Measurements from ENCODE around the gene CPD. TPM values are rescaled to one million over a fixed set of nuclear protein-coding genes. Genes with fewer than 3 reads are reported as not detected.

The CPD gene
- total RNA-seq, 1 donor from 2014 or later = 51.2 TPM

DNA sequence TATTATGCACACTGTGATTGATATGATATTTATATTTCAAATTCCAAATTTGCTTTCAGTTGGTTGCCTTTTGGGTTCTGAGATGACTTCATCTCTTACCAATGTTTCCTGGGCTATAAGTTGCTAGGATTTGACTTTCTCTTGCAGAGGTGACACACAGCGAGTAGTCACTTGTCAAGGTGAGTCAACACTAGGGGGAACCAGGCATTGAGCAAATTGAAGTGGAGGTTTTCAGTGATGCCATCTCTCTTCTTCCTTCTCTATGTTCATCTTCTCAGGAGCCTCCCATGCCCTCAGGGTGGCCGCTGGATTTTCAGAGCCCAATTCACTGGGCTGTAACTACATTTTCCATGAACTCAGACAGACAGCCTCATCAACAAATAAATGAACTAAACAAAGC, 6.0 kb upstream of the CPD start:
- H4K20me1 ChIP-seq (ENCODE audit: insufficient read depth, low read length) = no peaks in the 10 kb centered on the region
- Mint-ChIP-seq H3K27me3 (ENCODE audit: low read depth, unreplicated experiment) (no peaks in the 10 kb centered on the region), H3K27ac (ENCODE audit: unreplicated experiment) (no peak overlapping the region), H3K36me3 (ENCODE audit: low read depth, unreplicated experiment) (no peaks in the 10 kb centered on the region), H3K4me1 (ENCODE audit: low read depth, unreplicated experiment) (peaks cover 21% of the 10 kb centered on the region), H3K4me3 (ENCODE audit: unreplicated experiment) (no peak overlapping the region), H3K9me3 (ENCODE audit: unreplicated experiment) (no peaks in the 10 kb centered on the region)
- no peaks in the 10 kb centered on the region for H3K27me3 ChIP-seq (ENCODE audit: insufficient read depth, low read length)
- FAIRE-seq = no peak
- no peaks in the 10 kb centered on the region for H3K79me2 ChIP-seq (ENCODE audit: insufficient read depth, low read length)
- no peak overlapping the region for H3K4me2 ChIP-seq (ENCODE audit: low read length)
- H2AFZ ChIP-seq (ENCODE audit: low read depth, low read length) = no peak overlapping the region
- H3K9ac ChIP-seq (ENCODE audit: low read length) = no peak overlapping the region
- no peak overlapping the region for H3K27ac ChIP-seq (ENCODE audit: low read depth, low read length)
- peak; percentile 34 for DNase-seq (ENCODE audit: low read depth)
- no peak overlapping the region for H3K4me3 ChIP-seq (ENCODE audit: insufficient read depth, low read depth, low read length)
- H3K9me3 ChIP-seq (ENCODE audit: insufficient read depth, low read depth, low read length) = no peaks in the 10 kb centered on the region
- H3K36me3 ChIP-seq (ENCODE audit: insufficient read depth, low read length) = no peaks in the 10 kb centered on the region
- H3K4me1 ChIP-seq (ENCODE audit: insufficient read depth, low read length) = peaks cover 6% of the 10 kb centered on the region
- TF ChIP-seq, protein P1, sequence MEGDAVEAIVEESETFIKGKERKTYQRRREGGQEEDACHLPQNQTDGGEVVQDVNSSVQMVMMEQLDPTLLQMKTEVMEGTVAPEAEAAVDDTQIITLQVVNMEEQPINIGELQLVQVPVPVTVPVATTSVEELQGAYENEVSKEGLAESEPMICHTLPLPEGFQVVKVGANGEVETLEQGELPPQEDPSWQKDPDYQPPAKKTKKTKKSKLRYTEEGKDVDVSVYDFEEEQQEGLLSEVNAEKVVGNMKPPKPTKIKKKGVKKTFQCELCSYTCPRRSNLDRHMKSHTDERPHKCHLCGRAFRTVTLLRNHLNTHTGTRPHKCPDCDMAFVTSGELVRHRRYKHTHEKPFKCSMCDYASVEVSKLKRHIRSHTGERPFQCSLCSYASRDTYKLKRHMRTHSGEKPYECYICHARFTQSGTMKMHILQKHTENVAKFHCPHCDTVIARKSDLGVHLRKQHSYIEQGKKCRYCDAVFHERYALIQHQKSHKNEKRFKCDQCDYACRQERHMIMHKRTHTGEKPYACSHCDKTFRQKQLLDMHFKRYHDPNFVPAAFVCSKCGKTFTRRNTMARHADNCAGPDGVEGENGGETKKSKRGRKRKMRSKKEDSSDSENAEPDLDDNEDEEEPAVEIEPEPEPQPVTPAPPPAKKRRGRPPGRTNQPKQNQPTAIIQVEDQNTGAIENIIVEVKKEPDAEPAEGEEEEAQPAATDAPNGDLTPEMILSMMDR (IDR thresholded peaks at IDR 0.05; ENCODE audit: insufficient read depth, low read depth, low read length) = no peak
- TF ChIP-seq EZH2 (IDR thresholded peaks at IDR 0.05; ENCODE audit: insufficient read depth, low read length) = no peak

DNA sequence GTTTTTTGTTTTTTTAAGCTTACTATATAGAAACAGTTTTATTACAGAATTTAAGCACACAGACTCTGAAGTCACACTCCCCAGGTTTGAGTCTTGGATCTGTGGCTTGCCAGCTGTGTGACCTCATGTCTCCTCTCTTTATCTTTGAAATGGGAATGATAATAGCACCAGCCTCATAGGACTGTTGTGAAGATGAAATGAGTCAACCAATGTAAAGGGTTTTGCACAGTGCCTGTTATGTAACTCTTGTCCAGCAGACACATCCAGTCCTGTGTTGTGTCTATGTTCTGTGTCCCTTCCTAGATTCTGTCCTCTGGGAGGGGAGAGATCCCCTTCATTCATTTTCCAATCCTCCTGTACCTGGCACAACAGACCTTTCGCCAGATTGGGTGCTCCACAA, 3.1 kb upstream of the CPD start:
- Histone ChIP-seq H3K9me3 (ENCODE audit: insufficient read depth, low read depth, low read length) (no peaks in the 10 kb centered on the region), H4K20me1 (ENCODE audit: insufficient read depth, low read length) (peaks cover 11% of the 10 kb centered on the region), H2AFZ (ENCODE audit: low read depth, low read length) (no peak overlapping the region), H3K79me2 (ENCODE audit: insufficient read depth, low read length) (peaks cover 15% of the 10 kb centered on the region), H3K27ac (ENCODE audit: low read depth, low read length) (no peak overlapping the region), H3K9ac (ENCODE audit: low read length) (no peak overlapping the region), H3K36me3 (ENCODE audit: insufficient read depth, low read length) (no peaks in the 10 kb centered on the region), H3K4me3 (ENCODE audit: insufficient read depth, low read depth, low read length) (no peak overlapping the region), H3K27me3 (ENCODE audit: insufficient read depth, low read length) (no peaks in the 10 kb centered on the region), H3K4me2 (ENCODE audit: low read length) (no peak overlapping the region), H3K4me1 (ENCODE audit: insufficient read depth, low read length) (peaks cover 17% of the 10 kb centered on the region)
- FAIRE-seq = no peak
- Mint-ChIP-seq H3K4me3 (ENCODE audit: unreplicated experiment) (no peak overlapping the region), H3K36me3 (ENCODE audit: low read depth, unreplicated experiment) (no peaks in the 10 kb centered on the region), H3K4me1 (ENCODE audit: low read depth, unreplicated experiment) (peaks cover 30% of the 10 kb centered on the region), H3K27ac (ENCODE audit: unreplicated experiment) (peak overlapping the region; percentile 30), H3K9me3 (ENCODE audit: unreplicated experiment) (no peaks in the 10 kb centered on the region), H3K27me3 (ENCODE audit: low read depth, unreplicated experiment) (no peaks in the 10 kb centered on the region)
- TF ChIP-seq, protein P1 (IDR thresholded peaks at IDR 0.05; ENCODE audit: insufficient read depth, low read depth, low read length) = no peak
- no peak for TF ChIP-seq EZH2 (IDR thresholded peaks at IDR 0.05; ENCODE audit: insufficient read depth, low read length)
- no peak for DNase-seq (ENCODE audit: low read depth)

DNA sequence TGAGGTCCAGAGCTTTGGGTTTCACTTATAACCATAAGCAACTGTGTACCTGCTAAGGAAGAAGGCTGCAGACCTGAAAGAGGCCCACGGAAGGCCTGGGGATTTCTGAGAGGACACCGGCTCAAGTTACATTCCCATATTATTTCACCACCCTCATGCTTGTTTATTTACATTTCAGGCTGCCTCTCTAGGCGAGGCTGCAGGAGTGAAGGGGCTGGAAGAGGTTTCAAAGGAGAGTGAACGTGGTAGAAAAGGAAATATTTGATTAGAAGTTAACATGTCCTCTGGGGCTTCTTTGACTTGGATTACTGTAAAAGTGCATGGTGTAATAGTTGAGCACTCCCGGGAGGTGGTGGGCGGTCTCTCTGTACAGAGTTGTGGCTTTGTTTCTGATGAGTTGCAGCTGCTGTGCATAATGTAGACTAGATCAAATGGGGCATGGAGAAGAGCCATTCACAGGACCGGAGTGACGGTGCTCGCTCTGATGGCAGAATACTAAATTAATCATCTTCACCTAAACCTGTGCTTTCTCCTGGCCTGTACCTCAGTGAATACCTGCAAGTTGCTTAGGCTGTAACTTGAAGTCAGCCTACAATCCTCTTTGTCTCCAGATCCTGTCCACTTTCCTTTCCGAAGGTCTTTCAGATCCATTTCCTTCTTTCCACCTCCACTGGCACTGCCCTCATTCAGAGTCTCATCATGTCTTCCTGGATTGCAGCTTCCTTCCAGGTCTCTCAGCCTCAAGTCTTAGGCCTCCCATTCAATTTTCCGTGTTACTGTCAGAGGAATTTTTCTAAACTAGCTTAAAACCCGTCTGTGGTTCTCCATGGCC, 1.9 kb upstream of the CPD start:
- no peaks in the 10 kb centered on the region for H3K36me3 Mint-ChIP-seq (ENCODE audit: low read depth, unreplicated experiment)
- peak overlapping the region; percentile 28 for H3K27ac Mint-ChIP-seq (ENCODE audit: unreplicated experiment)
- H3K36me3 ChIP-seq (ENCODE audit: insufficient read depth, low read length) = no peaks in the 10 kb centered on the region
- no peak overlapping the region for H3K9ac ChIP-seq (ENCODE audit: low read length)
- no peaks in the 10 kb centered on the region for H3K9me3 Mint-ChIP-seq (ENCODE audit: unreplicated experiment)
- peak overlapping the region; percentile 49 for H3K4me2 ChIP-seq (ENCODE audit: low read length)
- DNase-seq (ENCODE audit: low read depth) (peak; percentile 70), FAIRE-seq (no peak)
- no peak overlapping the region for H3K27ac ChIP-seq (ENCODE audit: low read depth, low read length)
- H3K79me2 ChIP-seq (ENCODE audit: insufficient read depth, low read length) = peaks cover 27% of the 10 kb centered on the region
- H3K4me3 Mint-ChIP-seq (ENCODE audit: unreplicated experiment) = peak overlapping the region; percentile 11
- H3K27me3 Mint-ChIP-seq (ENCODE audit: low read depth, unreplicated experiment) = no peaks in the 10 kb centered on the region
- H3K27me3 ChIP-seq (ENCODE audit: insufficient read depth, low read length) = no peaks in the 10 kb centered on the region
- no peaks in the 10 kb centered on the region for H3K9me3 ChIP-seq (ENCODE audit: insufficient read depth, low read depth, low read length)
- peak overlapping the region; percentile 12 for H2AFZ ChIP-seq (ENCODE audit: low read depth, low read length)
- TF ChIP-seq EZH2 (IDR thresholded peaks at IDR 0.05; ENCODE audit: insufficient read depth, low read length) = no peak
- TF ChIP-seq, protein P1 (IDR thresholded peaks at IDR 0.05; ENCODE audit: insufficient read depth, low read depth, low read length) = no peak
- peaks cover 20% of the 10 kb centered on the region for H4K20me1 ChIP-seq (ENCODE audit: insufficient read depth, low read length)
- peaks cover 17% of the 10 kb centered on the region for H3K4me1 ChIP-seq (ENCODE audit: insufficient read depth, low read length)
- peaks cover 37% of the 10 kb centered on the region for H3K4me1 Mint-ChIP-seq (ENCODE audit: low read depth, unreplicated experiment)
- no peak overlapping the region for H3K4me3 ChIP-seq (ENCODE audit: insufficient read depth, low read depth, low read length)

Measured in astrocyte (in vitro differentiated cells and primary cell).